OCI-LY1 (cell line): ENCODE data around the gene MAN1C1.

Experiments used
- EZH2 ChIP-seq: fragments of 200-600 bp; sonication (generic), shearing (Covaris generic); IDR thresholded peaks from 2 replicates; pipeline ENCODE4 v1.8.0; 2017; ENCODE audit warnings: borderline replicate concordance, mixed run types, mild to moderate bottlenecking, antibody characterized with exemption, low read length, moderate library complexity, mixed read lengths
- TF ChIP-seq, protein P1 (sequence below): fragments of 200-600 bp; sonication (generic), shearing (Covaris generic); IDR thresholded peaks from 2 replicates; pipeline ENCODE4 v1.5.1; 2017; ENCODE audit warnings: mild to moderate bottlenecking, antibody characterized with exemption, low read length, moderate library complexity, mixed read lengths

DNA sequence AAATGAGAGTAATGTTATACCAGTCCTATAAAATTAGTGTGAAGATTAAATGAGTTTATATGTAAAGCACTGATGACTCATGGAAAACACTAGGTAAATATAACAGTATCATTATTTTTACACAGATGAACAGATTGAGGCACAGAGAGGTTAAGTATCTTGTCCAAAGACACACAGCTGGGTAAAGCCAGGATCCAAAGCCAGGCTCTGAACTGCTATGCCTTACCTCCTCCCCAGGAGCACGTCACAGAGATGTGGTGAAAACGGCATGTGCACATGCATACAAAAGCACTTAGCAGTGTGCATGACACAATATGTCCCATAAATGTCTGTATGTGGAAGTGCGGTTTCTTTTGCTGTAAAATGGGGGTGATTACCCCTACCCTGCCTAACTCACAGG, 56.9 kb downstream of the MAN1C1 start:
- TF ChIP-seq, protein P1, sequence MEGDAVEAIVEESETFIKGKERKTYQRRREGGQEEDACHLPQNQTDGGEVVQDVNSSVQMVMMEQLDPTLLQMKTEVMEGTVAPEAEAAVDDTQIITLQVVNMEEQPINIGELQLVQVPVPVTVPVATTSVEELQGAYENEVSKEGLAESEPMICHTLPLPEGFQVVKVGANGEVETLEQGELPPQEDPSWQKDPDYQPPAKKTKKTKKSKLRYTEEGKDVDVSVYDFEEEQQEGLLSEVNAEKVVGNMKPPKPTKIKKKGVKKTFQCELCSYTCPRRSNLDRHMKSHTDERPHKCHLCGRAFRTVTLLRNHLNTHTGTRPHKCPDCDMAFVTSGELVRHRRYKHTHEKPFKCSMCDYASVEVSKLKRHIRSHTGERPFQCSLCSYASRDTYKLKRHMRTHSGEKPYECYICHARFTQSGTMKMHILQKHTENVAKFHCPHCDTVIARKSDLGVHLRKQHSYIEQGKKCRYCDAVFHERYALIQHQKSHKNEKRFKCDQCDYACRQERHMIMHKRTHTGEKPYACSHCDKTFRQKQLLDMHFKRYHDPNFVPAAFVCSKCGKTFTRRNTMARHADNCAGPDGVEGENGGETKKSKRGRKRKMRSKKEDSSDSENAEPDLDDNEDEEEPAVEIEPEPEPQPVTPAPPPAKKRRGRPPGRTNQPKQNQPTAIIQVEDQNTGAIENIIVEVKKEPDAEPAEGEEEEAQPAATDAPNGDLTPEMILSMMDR: no peak
- no peak for TF ChIP-seq EZH2
